Measurements from ENCODE around the gene CCDC14.
"Not testable (repeated sequence)": the region's sequence is repeated elsewhere in the genome, so short reads cannot be mapped to it uniquely, and the experiment has no call there.

CCDC14 gene, protein sequence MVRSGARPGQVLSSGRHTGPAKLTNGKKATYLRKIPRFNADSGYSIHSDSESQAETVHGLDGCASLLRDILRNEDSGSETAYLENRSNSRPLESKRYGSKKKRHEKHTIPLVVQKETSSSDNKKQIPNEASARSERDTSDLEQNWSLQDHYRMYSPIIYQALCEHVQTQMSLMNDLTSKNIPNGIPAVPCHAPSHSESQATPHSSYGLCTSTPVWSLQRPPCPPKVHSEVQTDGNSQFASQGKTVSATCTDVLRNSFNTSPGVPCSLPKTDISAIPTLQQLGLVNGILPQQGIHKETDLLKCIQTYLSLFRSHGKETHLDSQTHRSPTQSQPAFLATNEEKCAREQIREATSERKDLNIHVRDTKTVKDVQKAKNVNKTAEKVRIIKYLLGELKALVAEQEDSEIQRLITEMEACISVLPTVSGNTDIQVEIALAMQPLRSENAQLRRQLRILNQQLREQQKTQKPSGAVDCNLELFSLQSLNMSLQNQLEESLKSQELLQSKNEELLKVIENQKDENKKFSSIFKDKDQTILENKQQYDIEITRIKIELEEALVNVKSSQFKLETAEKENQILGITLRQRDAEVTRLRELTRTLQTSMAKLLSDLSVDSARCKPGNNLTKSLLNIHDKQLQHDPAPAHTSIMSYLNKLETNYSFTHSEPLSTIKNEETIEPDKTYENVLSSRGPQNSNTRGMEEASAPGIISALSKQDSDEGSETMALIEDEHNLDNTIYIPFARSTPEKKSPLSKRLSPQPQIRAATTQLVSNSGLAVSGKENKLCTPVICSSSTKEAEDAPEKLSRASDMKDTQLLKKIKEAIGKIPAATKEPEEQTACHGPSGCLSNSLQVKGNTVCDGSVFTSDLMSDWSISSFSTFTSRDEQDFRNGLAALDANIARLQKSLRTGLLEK

DNA sequence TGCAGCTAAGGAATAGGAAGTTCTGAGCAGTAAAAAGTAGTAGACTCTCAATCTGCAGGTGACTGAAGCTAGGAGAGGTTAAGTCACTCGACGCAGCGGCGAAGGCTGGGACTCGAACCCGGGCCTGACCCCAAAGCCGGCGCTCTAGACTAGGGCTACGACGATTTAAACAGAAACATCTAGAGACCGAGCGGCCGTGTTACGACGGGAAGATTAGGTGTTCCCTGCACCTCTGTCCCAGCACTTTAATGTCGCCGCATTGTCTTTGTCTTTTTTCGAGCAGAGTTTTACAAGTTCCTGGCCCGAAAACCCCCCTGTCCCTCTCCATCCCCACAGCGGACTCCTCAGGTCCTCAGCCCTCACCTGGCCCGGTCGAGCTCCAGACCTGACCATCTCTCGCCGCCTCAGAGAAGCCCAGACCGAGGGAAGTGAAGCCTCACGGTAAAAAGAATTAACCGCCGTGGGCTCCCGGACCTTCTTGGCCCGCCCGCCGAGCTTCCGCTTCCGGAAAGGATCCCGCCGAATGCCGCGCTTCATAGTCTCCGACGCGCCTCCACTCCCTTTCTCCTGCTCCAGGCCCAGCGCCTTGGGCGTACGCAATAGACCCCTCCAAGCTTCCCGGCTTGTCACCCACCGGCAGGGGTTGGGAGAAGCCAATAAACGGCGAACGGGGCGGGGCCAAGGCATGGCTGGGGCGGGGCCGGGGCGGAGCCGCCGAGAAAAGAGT lies at the start of gene CCDC14:
Gene CCDC14, minus strand, starts transcription at position 449 of the 727 bp plus-strand sequence. Its CDS starts 56 bp downstream, at position 393.
- peak; percentile 80 for DNase-seq (ENCODE audit: low spot score)

DNA sequence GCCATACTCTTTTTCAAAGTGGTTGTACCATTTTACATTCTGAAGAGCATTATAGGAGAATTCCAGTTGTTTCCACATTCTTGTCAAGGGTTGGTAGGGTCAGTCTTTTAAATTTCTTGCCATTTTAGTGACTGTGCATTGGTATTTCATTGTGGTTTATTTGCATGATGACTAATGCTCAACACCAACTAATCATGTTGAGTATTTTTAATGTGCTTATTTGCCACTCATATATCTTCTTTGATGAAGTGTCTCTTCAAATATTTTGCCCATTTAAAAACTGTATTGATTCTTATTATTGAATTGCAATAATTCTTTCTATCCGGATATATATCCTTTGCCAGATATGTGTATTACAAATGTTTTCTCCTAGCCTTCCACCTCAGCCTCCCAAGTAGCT lies 47.3 kb upstream of the CCDC14 start:
- not testable (repeated sequence) for DNase-seq (ENCODE audit: low spot score)

DNA sequence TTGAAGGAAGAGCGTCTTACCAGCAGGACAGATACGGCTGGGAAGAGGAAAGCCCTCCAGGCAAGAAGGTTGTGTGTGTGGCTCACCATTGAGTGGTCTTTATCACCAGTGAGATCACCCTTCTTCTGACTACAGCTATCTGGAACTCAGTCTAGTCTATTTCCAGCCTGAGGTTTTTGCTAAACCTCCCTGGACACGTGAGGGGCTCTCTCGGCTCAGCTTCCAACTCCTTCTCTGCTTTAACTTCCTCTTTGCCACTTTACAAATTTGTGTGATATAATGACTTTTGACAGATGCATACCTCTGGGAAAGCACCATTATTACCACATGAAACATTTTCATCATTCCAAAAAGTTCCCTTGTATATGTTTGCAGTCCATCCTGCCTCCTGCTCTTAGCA lies 46.2 kb upstream of the CCDC14 start:
- no peak for DNase-seq (ENCODE audit: low spot score)

DNA sequence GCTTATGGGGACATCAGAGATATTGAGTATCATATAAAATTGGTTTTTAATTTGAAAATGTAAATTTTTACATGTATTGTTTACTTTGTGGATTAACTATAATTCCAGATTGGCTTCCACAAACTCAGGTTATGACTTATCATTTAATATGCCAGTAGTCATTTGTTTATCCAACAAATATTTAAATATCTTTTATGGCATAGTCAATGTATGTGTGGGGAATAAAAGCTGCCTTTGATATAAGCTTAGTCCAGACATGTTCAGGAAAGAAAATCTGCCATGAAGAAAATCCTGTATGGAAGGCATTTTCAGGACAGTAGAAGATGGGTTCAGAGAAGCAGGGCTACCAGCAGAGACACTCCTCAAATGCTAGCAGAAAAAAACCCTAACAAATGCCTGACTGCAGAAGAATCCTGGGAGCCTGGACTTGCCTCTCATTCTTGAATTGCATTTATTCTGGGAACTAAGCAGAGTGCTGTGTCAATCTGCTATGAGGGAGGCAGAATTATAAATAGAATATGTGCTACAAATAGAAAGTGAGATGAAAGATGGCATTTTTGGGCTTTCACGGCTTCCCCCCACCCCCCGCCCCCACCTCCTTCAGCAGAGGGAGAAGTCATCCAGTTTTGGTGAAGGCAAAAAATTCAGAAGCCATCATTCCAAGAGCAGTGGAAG lies 41.5 kb upstream of the CCDC14 start:
- not testable (repeated sequence) for DNase-seq (ENCODE audit: low spot score)

DNA sequence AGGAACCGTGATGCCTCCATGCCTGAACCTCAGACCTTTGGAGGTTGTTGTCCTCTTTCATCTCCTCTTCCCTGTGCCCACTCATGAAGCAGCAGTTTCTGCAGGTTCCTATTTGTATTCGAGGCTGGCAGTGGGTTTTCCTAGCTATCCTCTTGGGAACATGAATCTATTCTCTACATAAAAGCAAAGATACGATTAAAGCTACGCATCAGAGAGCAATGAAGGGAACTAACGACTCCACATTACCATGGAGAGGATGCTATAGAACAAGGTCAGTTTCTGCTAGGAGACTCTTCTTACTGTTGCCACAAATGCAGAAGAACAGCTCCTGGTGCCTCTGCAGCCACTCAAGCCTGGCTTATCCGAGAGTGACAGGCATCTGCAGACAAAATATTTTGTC lies 40.3 kb upstream of the CCDC14 start:
- not testable (repeated sequence) for DNase-seq (ENCODE audit: low spot score)

DNA sequence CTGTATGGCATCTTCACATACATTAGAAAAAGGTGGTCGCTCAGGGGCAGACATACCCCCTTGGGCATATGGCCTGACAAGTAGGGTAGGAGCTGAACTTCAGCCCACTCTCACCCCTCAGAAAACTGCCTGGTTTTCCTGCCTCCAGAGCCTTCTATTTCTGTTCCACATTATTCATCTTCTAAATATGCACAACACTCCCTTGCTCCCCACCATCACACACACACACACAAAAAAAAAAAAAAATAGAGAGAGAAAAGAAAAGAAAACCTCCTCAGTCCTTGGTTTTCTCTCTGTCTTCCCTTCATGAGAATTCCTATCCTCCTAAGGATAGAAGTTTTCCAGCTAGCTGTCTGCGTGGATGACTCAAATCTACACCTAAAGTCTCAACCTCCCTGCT lies 36.5 kb upstream of the CCDC14 start:
- no peak for DNase-seq (ENCODE audit: low spot score)

DNA sequence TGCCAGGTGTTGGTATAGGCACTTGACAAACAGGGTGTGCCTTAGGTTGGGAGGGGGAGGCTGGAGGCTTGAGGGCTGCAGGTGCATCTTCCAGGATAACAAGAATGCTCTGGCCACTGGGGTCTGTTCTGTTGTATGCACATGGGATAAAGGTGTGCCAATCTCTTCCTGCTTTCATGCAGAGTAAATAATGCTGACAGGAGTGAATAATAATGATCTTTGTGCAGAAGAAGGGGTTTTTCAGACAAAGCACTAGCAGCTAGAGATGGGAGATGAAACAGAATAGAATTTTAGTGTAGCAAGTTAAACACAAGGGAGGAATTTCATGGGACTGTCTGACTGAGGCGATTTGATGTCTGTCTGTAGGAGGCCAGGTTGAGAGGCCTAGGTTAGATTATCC lies 32.8 kb upstream of the CCDC14 start:
- DNase-seq (ENCODE audit: low spot score), result no peak

DNA sequence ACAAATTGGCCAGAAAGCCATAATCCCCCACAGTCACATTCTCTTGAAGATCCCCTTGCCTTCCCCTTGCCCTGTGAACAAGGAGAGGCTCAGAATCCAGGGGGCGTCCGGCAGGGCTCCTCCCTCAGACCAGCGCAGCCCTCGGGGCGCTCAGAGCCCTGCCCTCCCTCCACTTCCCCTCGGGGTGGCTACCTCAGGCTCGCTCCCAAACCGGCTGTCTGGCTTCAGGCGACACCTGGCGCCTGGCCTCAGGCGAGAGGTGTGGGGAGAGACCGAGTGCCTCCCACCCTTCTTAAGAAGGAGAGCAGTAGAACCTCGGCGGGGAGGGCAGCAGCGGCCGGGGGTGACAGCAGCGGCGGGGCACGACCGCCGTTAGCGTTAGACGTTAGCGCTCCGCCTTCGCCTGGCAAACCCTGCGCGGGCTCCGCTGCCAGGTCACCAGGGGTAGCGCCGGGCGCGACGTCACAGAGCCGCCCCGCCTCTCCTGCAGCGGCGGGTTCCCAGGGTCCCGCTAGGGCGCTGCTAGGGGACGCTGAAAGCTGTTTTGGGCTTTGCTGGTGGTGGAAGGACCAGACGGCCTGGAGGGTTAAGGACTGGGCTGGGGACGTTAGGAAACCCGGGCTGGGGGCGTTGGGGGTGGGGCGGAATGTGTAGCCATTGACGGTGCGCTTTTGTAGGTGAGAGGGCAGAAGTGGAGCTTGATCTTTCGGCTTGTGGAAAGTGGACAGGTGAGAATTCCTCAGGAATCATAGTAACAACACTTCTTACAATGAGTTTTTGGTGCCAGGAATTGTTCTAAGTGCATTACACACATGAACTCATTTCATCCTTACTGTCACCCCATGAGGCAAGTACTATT lies 30.9 kb upstream of the CCDC14 start, which contains the start of gene ROPN1:
Gene ROPN1, minus strand, starts transcription at position 395 of the 859 bp plus-strand sequence. CDS start 11,643 bp downstream, outside the sequence.
- DNase-seq (ENCODE audit: low spot score), result not testable (repeated sequence)

DNA sequence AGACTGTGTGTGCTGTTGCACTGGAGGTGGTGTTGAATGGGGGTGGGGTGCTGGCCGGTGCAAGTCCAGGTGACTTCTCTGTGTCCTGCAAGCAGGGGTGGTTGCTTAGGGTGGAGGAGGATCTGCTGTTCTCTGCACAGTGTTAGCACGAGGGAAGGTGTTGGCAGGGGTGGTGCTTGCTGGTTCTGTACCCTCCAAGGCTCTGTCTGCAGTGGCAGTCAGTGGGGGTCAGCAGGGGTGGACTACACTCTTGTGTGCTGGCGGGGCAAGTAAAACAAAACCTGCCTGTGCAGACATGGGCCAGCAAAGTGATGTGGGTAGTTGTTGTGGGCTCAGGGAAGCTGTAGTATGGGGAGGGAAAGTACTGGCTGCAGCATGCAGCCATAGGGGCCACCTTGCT lies 25.4 kb upstream of the CCDC14 start:
- DNase-seq (ENCODE audit: low spot score), result no peak

DNA sequence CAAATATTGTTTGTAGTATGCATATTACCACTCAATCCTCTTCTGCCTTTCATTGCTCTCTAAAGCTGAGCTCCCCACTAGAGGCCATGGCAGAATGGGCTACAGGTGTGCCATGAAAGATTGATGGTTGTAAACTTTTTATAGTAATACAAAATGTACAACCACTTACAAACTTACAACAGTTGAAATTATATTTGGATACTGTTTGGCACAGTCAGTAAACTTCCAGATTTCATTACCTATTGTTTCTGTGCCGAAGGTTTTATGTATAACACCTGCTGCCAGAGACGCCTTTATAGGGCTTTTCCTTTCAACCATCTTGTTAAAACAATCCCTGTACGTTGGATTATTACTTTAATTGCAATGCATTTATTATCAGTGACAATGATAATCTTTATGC lies 23.9 kb upstream of the CCDC14 start:
- DNase-seq (ENCODE audit: low spot score), result no peak

DNA sequence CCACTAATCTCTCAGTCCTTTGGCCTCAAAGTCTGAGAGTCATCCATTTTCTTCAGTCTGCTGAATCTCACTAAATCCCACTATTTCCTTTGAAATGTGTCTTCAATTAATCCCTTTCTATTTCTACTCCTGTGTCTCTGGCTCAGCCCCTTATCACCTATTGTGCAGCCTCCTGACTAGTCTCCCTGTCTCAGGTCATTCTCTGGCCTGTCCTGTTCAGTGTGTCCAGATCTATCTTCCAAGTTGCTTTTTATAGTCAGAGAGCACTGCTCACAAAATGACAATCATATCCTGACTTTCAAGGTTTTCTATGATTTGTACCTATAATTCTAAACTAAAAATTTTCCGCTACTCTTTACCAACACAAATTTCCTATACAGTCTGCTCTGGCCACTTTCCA lies 23.3 kb upstream of the CCDC14 start:
- DNase-seq (ENCODE audit: low spot score), result no peak

DNA sequence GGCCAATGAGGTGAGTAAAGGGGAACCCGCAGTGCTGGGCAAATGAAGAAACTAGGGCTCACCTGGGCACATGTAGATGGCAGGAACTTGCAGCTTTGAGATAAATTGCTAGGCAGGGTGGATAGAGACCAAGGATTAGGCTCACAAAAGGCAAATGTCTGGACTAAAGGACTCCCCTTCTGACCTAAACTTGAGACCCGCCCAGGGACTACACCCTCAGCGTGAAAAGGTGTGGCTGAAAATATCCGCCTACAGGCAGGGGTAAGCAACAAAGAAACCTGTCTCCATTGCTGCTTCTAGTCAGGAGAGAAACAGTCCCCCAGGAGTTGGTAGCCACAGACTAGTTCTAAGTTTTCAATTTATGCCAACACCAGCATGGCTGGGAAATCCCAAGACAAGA lies 20.3 kb upstream of the CCDC14 start:
- DNase-seq (ENCODE audit: low spot score), result not testable (repeated sequence)

DNA sequence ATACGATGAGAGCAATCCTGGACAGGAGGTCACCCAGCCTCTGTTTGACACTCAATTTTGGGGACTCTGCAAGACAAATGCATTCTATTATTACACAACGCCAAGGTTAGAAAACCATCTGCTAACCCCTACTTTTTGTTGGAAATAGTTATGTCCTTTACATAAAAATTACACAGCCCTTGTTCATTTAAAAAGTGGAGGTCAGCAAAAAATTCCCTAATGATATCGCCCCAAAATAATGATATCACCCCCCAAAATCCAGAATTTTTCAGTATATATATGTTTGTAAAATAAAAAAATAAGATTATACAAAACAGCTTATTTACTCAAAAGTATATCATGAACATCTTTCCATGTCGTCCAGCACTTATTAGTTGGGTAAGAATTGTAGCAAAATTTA lies 19.5 kb upstream of the CCDC14 start:
- no peak for DNase-seq (ENCODE audit: low spot score)

DNA sequence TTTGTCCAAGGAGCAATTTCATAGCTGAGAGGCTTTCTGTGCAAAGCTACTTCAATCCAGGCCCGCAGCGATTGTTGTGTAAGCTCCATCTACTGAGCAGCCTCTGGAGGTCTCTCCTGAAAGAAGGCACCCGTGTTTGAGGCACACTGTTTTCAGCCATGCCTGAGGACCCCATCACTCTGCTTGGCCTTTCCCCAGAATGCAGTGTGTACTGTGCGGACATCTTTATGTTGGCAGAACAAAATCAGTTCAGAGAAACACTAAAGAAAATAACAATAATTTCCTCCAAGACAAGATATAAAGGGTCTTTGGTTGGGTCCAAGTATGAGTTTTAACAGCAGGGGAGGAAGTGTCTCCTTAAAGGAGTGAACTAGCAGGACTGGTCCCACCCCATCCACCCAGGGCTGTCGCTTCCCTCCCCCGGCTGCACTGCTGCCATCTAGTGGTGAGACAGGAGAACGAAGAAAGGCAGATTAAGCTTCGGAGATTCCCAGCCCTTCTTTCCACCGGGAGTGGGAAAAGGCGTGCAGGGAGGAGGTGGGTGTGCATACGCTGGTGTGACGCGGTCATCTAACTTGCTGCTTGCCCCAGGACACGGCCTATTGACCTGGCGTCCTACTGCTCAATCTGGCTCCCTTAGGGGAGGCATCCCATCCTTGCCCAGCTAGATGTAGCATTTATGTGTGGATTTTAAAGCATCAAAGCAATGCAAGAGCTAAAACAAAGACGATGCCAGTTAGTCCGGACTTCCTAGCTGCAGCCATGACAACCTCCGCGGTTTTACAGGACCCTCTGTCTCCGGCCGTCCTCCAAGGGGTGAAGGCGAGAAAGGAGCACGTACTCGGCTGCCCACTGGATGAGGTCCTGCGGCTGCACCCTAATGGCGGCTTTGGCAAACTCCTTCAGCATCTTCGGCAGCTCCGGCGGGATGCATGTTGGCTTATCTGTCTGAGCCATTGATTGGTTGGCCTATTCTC lies 18.8 kb upstream of the CCDC14 start:
- DNase-seq (ENCODE audit: low spot score), result peak; percentile 65

DNA sequence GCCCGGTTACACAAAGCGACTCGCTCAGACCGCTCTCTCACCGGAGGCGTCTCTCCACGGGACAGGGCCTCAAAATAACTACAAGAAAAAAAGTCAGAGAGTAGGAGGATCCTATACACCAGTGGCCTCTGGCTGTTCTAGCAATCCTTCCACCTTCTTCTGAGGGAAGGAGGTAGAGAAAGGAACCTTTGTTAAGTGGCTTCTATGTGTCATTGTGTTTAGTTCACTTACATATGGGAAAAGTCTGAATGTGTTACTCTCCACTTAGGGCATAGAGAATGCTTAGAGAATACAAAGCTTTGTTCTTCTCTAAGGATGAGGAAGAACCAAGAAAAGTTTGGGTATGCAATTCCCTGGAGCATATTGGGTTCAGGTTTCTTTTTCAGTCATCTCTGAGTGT lies 15.9 kb upstream of the CCDC14 start:
- DNase-seq (ENCODE audit: low spot score), result not testable (repeated sequence)

DNA sequence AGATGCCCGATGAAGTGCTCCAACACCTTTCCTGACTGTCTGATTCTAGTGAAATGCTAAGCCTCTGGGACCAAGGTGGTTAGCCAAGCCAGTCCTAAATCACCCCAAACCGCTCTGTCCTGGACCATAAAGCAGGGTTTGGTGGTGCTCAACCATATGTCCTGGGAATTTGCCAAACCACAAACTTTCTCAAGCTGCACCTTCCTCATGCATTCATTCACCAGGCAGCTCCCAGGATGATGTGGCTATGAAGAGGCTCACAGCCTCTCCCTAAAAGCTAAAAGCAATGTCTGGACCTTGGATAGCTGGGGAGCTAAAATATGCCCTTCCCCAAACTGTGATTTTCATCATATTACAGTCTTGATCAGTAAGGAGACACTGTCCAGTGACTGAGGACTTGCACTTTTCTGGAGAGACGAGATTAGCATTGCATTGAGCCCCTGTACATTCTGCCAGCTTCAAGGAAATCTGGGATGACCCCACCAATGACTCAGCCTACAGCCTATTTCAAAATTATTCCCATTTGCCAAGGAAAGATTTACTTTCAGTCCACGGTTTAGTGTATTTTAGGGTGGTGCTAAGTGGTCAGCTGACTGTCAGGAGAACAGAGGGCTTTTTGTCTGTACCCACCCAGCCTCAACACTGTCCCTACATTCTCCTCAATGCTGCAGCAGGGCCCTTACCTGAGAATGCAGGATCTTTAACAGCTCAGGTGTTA lies 15.3 kb upstream of the CCDC14 start:
- not testable (repeated sequence) for DNase-seq (ENCODE audit: low spot score)

DNA sequence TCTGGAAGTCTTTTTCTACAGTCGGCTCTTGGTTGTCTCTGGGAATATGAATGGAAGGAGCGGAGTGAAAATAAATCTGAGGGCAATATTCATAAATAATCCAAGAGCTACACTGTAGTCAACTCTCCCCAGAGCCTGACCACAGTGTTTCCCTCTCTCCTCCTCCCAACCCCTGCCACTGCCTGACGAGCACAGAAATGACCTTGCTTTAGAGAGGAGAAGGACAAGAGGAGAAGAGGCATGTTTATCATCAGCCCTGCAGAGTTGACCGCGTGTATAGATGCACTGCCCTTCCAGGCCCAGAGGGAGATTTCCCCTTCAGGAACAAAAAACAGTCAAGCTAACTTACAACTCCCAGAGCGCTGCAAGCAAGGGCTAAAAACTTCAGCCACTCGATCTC lies 14.0 kb upstream of the CCDC14 start:
- DNase-seq (ENCODE audit: low spot score), result not testable (repeated sequence)

DNA sequence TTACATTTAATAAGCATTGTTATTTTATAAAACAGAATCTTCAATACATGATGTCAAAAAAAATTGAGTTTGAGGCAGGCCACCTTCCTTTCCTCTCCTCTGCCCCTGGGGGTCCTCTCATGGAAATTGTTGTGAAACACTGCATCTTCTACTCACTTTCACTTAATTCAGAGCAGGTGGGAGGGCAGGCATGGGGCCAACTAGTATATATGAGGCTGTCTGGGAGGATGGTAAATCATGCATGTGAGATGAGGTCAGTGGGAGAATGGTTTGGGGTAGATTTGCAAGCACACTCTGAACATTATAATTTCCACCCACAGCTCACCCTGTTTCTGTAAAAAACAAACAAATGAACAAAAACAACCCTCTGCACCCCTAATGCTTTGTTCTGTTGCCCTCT lies 10.4 kb upstream of the CCDC14 start:
- no peak for DNase-seq (ENCODE audit: low spot score)

DNA sequence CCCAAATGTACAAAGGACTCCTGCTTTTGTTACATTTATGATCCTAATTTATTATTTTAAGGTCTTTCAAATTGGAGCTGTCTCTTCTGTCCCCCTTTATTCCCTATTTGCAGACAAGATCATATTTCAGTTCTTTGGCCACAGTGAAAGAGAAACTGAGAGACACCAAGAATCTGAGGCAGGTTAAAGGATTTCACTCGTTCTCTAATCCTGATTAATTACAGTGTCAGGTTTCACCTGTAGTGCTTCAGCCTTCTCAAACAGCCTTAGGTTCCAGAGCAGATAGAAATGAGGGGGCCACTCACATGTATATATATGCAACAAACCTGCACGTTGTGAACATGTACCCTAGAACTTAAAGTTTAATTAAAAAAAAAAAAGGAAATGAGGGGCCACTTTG lies 6.2 kb upstream of the CCDC14 start:
- not testable (repeated sequence) for DNase-seq (ENCODE audit: low spot score)

Data from pons (tissue), 1 donor.